Renal cortex interstitium (tissue), 15 donors: ENCODE data around the gene DDX5. TPM values are rescaled to one million over a fixed set of nuclear protein-coding genes. Genes with fewer than 3 reads are reported as not detected.

Experiments
- DNase-seq, 11 donors: peaks; one replicate each; pipeline ENCODE4 v3.0.0-alpha.2; 2013; ENCODE audit warnings: low read depth in 9 of 11, low spot score in 4 of 11; ENCODE audit errors: extremely low read depth in 1 of 11
- long read RNA-seq, 16 experiments: transcript quantifications; one replicate each; lab custom pipeline, GENCODE V29; 2026
- polyA plus RNA-seq, 3 donors: library from polyadenylated mRNA; unstranded; fragments of 120-200 nt; gene quantifications; one replicate each; pipeline ENCODE4 v1.2.1, GENCODE V29; 2013; ENCODE audit not compliant: insufficient read length in 3 of 3

DDX5 gene
- polyA plus RNA-seq: 100 to 1,000 TPM; 753 to 939 (median 768) TPM
- long read RNA-seq, donor 1, transcript DDX5-201 (13 exons, 2,554 nt): major isoform, 64 of 192 reads
- long read RNA-seq, donor 1, transcript DDX5-233 (2 exons, 699 nt): minor isoform, 10 of 192 reads
- long read RNA-seq, donor 1, partial matches to known transcripts: 108 of 192 reads
- long read RNA-seq, donor 1, other reads (novel, unspliced or antisense): 0 of 192 reads
- long read RNA-seq, donor 2, transcript DDX5-201 (13 exons, 2,554 nt): major isoform, 57 of 156 reads
- long read RNA-seq, donor 2, transcript DDX5-215 (12 exons, 3,558 nt): minor isoform, 5 of 156 reads
- long read RNA-seq, donor 2, partial matches to known transcripts: 90 of 156 reads
- long read RNA-seq, donor 2, other reads (novel, unspliced or antisense): 0 of 156 reads
- long read RNA-seq, donor 3, transcript DDX5-233 (2 exons, 699 nt): minor isoform, 7 of 349 reads
- long read RNA-seq, donor 3, transcript DDX5-201 (13 exons, 2,554 nt): major isoform, 196 of 349 reads
- long read RNA-seq, donor 3, partial matches to known transcripts: 136 of 349 reads
- long read RNA-seq, donor 3, other reads (novel, unspliced or antisense): 0 of 349 reads
- long read RNA-seq, donor 4, transcript DDX5-201 (13 exons, 2,554 nt): major isoform, 104 of 197 reads
- long read RNA-seq, donor 4, transcript DDX5-215 (12 exons, 3,558 nt): minor isoform, 16 of 197 reads
- long read RNA-seq, donor 4, transcript DDX5-233 (2 exons, 699 nt): minor isoform, 7 of 197 reads
- long read RNA-seq, donor 4, partial matches to known transcripts: 67 of 197 reads
- long read RNA-seq, donor 4, other reads (novel, unspliced or antisense): 0 of 197 reads
- long read RNA-seq, donor 5: 0 reads
- long read RNA-seq, donor 6, transcript DDX5-215 (12 exons, 3,558 nt): minor isoform, 10 of 264 reads
- long read RNA-seq, donor 6, transcript DDX5-201 (13 exons, 2,554 nt): major isoform, 67 of 264 reads
- long read RNA-seq, donor 6, transcript DDX5-213 (4 exons, 820 nt): minor isoform, 5 of 264 reads
- long read RNA-seq, donor 6, transcript DDX5-233 (2 exons, 699 nt): minor isoform, 11 of 264 reads
- long read RNA-seq, donor 6, partial matches to known transcripts: 162 of 264 reads
- long read RNA-seq, donor 6, other reads (novel, unspliced or antisense): 0 of 264 reads
- long read RNA-seq, donor 7, transcript DDX5-201 (13 exons, 2,554 nt): major isoform, 118 of 309 reads
- long read RNA-seq, donor 7, transcript DDX5-233 (2 exons, 699 nt): minor isoform, 8 of 309 reads
- long read RNA-seq, donor 7, transcript DDX5-215 (12 exons, 3,558 nt): minor isoform, 15 of 309 reads
- long read RNA-seq, donor 7, partial matches to known transcripts: 163 of 309 reads
- long read RNA-seq, donor 7, other reads (novel, unspliced or antisense): 0 of 309 reads
- long read RNA-seq, donor 8: 0 reads
- long read RNA-seq, donor 9, transcript DDX5-209 (4 exons, 667 nt): minor isoform, 5 of 227 reads
- long read RNA-seq, donor 9, transcript DDX5-233 (2 exons, 699 nt): minor isoform, 6 of 227 reads
- long read RNA-seq, donor 9, transcript DDX5-201 (13 exons, 2,554 nt): major isoform, 131 of 227 reads
- long read RNA-seq, donor 9, transcript DDX5-215 (12 exons, 3,558 nt): minor isoform, 9 of 227 reads
- long read RNA-seq, donor 9, partial matches to known transcripts: 75 of 227 reads
- long read RNA-seq, donor 9, other reads (novel, unspliced or antisense): 0 of 227 reads
- long read RNA-seq, donor 10, transcript DDX5-201 (13 exons, 2,554 nt): major isoform, 82 of 412 reads
- long read RNA-seq, donor 10, transcript DDX5-213 (4 exons, 820 nt): minor isoform, 5 of 412 reads
- long read RNA-seq, donor 10, transcript DDX5-215 (12 exons, 3,558 nt): minor isoform, 11 of 412 reads
- long read RNA-seq, donor 10, partial matches to known transcripts: 309 of 412 reads
- long read RNA-seq, donor 10, other reads (novel, unspliced or antisense): 0 of 412 reads
- long read RNA-seq, donor 11, transcript DDX5-233 (2 exons, 699 nt): minor isoform, 7 of 144 reads
- long read RNA-seq, donor 11, transcript DDX5-201 (13 exons, 2,554 nt): major isoform, 94 of 144 reads
- long read RNA-seq, donor 11, partial matches to known transcripts: 37 of 144 reads
- long read RNA-seq, donor 11, other reads (novel, unspliced or antisense): 0 of 144 reads
- long read RNA-seq, donor 12, transcript DDX5-201 (13 exons, 2,554 nt): major isoform, 36 of 105 reads
- long read RNA-seq, donor 12, transcript DDX5-215 (12 exons, 3,558 nt): minor isoform, 8 of 105 reads
- long read RNA-seq, donor 12, partial matches to known transcripts: 59 of 105 reads
- long read RNA-seq, donor 12, other reads (novel, unspliced or antisense): 0 of 105 reads
- long read RNA-seq, donor 13: 0 reads
- long read RNA-seq, donor 14, transcript DDX5-215 (12 exons, 3,558 nt): minor isoform, 7 of 212 reads
- long read RNA-seq, donor 14, transcript DDX5-201 (13 exons, 2,554 nt): major isoform, 130 of 212 reads
- long read RNA-seq, donor 14, transcript DDX5-233 (2 exons, 699 nt): minor isoform, 5 of 212 reads
- long read RNA-seq, donor 14, partial matches to known transcripts: 58 of 212 reads
- long read RNA-seq, donor 14, other reads (novel, unspliced or antisense): 5 of 212 reads
- long read RNA-seq, donor 15, transcript DDX5-201 (13 exons, 2,554 nt): major isoform, 59 of 111 reads
- long read RNA-seq, donor 15, partial matches to known transcripts: 43 of 111 reads
- long read RNA-seq, donor 15, other reads (novel, unspliced or antisense): 0 of 111 reads
- long read RNA-seq, donor 16, transcript DDX5-209 (4 exons, 667 nt): minor isoform, 10 of 629 reads
- long read RNA-seq, donor 16, transcript DDX5-215 (12 exons, 3,558 nt): minor isoform, 32 of 629 reads
- long read RNA-seq, donor 16, transcript DDX5-233 (2 exons, 699 nt): minor isoform, 13 of 629 reads
- long read RNA-seq, donor 16, transcript DDX5-201 (13 exons, 2,554 nt): major isoform, 329 of 629 reads
- long read RNA-seq, donor 16, partial matches to known transcripts: 218 of 629 reads
- long read RNA-seq, donor 16, other reads (novel, unspliced or antisense): 22 of 629 reads

- peak; percentile 86 to 97 (median 93) for DNase-seq
These were observed at the start of gene DDX5 for GRCh38 chr17:64506201-64506575. DDX5 (minus strand) TSS chr17:64506289; CDS start chr17:64506119, 170 bp downstream.

GRCh38 chr17:64555281-64555680 is 49.2 kb upstream of the DDX5 start:
- DNase-seq: no peak

GRCh38 chr17:64554028-64554637 is 48.0 kb upstream of the DDX5 start:
- DNase-seq: no peak

GRCh38 chr17:64551461-64551860 is 45.4 kb upstream of the DDX5 start:
- no peak for DNase-seq

- DNase-seq: no peak
These were observed 41.2 kb upstream of the DDX5 start for GRCh38 chr17:64547319-64547718.

GRCh38 chr17:64546716-64547115 is 40.6 kb upstream of the DDX5 start:
- no peak for DNase-seq

- DNase-seq: no peak
These were observed 38.7 kb upstream of the DDX5 start for GRCh38 chr17:64544742-64545141.

GRCh38 chr17:64540118-64540776 is 34.2 kb upstream of the DDX5 start:
- DNase-seq: no peak

GRCh38 chr17:64538508-64539130 is 32.5 kb upstream of the DDX5 start:
- DNase-seq: no peak

GRCh38 chr17:64537488-64537887 is 31.4 kb upstream of the DDX5 start:
- no peak for DNase-seq

- DNase-seq: no peak
These were observed 30.8 kb upstream of the DDX5 start for GRCh38 chr17:64536913-64537312.

GRCh38 chr17:64535357-64535756 is 29.3 kb upstream of the DDX5 start:
- no peak for DNase-seq

- no peak for DNase-seq
These were observed 28.1 kb upstream of the DDX5 start for GRCh38 chr17:64534187-64534586.

- no peak for DNase-seq
These were observed 27.7 kb upstream of the DDX5 start for GRCh38 chr17:64533784-64534183.
